Renal cortex interstitium (tissue), 11 donors: ENCODE results near the gene DNAJC5. TPM values are rescaled to one million over a fixed set of nuclear protein-coding genes. Genes with fewer than 3 reads are reported as not detected.
"Not testable (repeated sequence)": the region's sequence is repeated elsewhere in the genome, so short reads cannot be mapped to it uniquely, and the experiment has no call there.

Experiments used
- DNase-seq, 11 donors: peaks; one replicate each; pipeline ENCODE4 v3.0.0-alpha.2; 2013; ENCODE audit warnings: low read depth in 9 of 11, low spot score in 4 of 11; ENCODE audit errors: extremely low read depth in 1 of 11
- polyA plus RNA-seq, 3 donors: library from polyadenylated mRNA; unstranded; fragments of 120-200 nt; gene quantifications; one replicate each; pipeline ENCODE4 v1.2.1, GENCODE V29; 2013; ENCODE audit not compliant: insufficient read length in 3 of 3

DNAJC5 gene
- polyA plus RNA-seq, 3 donors: 26.2 to 33.0 (median 31.4) TPM

DNA sequence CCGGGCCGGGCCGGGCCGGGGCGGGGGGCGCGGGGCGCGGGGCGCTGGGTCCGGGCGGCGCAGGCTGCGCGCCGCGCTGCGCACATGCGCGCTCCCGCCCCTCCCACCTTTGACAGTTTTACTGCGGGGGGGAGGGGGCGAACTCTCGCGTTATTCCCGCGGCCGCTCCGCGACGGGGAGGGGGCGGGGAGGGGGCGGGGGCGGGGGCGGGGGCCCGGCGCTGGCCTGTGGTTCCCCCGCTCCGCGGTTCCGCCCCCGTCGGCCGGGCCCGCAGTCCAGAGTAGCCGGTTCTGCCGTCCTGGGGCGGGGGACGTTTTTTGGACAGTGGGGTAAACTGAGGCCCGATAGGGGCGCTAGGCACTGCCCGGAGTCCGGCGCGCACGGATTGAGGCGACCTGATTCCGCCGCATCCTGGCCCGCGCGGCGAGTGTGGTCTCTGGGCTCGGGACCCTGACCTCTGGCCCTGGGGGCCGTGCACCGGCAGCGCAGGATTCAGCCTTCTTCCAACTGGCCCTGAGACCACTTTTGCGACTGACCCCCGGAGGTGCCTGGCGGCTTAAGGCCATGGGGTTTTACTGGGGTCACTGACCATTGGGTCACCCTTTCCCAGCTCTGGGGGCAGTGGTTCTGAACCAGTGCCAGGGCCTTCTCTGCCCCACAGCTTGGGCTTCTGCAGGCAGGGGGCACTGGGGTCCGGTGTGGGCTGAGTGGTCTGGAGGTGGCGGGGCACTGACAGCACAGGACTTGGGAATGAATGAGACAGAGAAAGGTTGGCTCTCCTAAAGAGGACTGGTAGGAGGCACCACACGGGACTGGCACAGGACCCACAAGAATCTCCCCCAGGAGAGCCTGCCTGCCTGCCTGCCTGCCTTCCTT is 75.2 kb downstream of the DNAJC5 start, which contains the start of gene ZNF512B:
TSS of gene ZNF512B (minus strand) at position 93 of the 876 bp plus-strand sequence. CDS start 1,980 bp downstream, outside the sequence.
- peak in 3 of 11 donors; percentile 46 to 64 (median 63) for DNase-seq

DNA sequence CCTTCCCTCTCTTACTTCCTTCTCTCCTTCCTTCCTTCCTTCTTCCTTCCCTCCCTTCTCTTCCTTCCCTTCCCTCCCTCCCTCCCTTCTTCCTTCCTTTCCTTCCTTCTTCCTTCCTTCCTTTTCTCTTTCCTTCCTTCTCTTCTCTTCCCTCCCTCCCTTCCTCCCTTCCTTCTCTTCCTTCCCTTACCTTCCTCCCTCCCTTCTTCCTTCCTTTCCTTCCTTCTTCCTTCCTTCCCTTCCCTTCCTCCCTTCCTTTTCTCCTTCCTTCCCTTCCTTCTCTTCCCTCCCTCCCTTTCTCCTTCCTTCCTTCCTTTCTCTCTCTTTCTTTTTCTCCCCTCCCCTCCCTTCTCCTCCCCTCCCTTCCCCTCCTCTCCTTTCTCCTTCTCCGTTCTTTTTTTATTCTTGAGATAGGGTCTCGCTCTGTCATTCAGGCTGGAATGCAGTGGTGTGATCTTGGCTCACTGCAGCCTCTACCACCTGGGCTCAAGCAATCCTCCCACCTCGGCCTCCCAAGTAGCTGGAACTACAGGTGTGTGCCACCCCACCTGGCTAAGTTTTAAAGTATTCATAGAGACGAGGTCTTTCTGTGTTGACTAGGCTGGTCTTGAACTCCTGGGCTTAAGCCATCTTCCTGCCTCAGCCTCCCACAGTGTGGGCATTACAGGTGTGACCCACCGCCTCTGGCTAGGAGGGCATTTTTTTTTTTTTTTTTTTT is 75.9 kb downstream of the DNAJC5 start:
- DNase-seq: no peak

DNA sequence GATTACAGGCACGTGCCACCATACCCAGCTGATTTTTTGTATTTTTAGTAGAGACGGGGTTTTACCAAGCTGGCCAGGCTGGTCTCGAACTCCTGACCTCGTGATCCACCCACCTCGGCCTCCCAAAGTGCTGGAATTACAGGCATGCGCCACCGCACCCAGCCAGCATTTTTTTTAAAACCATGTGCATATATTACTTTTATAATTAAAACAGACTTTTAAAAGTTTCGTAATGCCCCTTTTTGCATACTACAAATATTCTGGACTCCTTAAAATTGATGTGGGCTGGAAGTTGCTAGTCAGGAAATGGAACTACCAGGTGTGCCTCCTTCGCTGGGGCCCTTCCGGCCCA is 77.0 kb downstream of the DNAJC5 start:
- DNase-seq: not testable (repeated sequence)

DNA sequence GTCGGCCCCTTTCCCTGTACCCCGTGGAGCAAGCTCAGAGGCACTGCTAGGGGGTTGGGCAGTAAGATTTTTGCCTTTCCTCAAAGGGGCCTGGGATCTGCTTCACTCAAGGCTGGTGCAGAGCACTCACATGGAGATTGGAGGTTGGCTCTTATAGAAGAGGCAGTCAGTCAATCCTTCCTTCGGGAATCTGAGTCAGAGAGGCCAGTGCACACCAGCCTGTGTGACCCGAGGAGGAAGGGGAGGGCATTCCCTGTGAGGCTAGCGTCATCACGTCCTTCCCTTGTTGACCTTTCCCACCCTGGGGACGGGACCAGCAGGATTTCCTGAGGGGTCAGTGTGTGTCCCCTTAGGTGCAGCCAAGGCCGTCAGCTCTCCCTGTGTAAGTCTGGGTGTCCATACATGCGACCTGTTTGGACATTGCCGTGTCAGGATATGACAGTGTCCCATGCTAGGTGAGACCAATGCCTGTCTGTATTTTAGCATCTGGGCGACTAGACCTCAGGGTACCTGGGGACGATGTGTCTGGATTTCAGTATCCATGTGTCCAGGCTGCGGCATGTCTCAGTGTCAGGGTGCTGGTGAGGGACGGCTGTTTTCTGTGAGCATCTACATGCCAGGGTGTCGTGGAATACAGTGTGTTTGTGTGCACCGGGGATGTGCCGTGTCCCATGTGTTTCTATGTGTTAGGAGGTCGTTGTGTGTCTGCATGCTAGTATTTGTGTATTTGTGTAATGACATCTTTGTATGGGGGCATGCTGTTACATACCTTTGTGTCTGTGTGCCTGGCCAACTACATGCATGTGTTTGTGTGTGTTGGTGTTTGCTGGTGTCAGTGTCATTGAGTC is 77.6 kb downstream of the DNAJC5 start:
- DNase-seq: no peak

DNA sequence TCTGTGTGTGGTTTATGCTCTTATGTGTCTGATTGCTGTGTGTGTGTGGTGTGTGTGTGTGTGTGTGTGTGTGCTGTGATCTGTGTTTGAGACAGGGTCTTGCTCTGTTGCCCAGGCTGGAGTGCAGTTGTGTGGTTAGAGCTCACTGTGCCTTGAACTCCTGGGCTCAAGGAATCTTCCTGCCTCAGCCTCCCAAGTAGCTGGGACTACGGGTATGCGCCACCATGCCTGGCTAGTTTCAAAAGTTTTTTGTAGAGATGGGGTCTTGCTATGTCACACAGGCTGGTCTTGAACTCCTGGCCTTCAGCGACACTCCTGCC is 78.2 kb downstream of the DNAJC5 start:
- DNase-seq: no peak

DNA sequence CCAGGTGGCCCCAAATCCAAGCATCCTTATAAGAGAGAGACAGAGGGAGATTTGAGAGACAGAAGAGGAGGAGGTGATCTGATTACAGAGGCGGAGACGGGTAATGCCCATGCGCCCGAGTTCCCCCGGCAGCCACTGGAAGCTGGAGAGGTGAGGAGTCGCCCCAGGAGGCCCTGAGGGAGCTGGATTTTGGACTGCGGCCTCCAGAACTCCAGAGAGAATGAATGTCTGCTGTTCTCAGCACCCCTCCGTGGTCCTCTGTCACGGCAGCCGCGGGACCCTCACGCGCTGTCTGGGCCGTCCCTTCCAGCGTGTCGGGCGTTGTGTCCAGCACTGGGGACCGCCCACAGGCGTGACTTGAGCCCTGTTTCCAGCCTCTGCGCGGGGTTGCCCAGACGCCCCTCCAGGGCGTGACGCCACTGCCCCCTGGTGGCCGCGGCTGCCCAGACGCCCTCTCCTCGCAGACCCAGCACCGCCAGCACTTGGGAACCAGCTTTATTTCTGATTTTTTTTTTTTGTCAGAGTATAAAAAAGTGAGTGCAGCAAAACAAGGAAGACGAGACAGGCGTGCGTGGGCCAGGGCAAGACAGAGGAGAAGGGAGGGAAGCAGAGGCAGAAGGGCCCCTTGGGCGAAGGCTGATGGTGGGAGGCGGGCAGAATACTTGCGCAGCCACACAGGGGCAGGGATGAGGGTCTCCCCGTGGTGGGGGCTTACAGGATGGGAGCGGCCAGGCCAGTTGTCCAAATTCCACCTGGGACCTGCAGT is 78.9 kb downstream of the DNAJC5 start:
- DNase-seq: peak in 9 of 11 donors; percentile 73 to 85 (median 81)

DNA sequence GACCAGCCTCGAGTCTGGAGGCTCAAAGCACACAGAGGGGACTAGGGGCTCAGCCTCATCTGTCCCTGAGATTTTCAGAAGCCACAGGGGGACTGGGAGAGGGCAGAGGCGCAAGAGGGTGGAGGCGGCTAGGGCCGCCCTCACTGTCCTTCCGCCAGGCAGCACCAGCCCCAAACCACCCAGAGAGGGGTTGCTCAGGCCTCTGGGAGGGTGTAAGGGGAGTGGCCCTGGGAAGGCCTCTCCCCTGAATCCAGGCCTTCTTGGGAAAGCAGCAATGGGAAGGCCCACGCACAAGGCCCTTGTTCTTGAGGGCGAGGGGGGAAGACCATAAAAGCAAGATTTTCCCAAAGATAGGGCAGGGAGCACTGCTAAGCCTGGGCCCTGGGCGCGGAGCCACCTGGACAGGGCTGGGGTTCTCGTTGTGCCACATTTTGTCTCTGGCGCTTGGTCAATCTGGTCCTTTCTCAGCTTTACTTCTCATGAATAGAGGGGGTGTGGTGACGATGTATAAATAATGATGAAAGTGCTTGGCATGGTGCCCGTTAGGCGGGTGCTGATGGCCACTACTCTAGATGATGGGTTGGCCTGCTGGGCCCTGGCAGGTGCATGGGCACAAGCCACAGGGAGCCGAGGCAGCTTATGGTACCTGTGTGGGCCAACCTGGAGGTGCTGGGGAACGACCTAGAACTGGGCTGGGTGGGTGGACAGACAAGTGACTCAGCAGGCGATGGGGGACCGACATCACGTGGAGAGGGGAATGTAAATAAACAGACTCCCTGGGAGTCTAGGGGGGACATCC is 79.7 kb downstream of the DNAJC5 start:
- DNase-seq: no peak

DNA sequence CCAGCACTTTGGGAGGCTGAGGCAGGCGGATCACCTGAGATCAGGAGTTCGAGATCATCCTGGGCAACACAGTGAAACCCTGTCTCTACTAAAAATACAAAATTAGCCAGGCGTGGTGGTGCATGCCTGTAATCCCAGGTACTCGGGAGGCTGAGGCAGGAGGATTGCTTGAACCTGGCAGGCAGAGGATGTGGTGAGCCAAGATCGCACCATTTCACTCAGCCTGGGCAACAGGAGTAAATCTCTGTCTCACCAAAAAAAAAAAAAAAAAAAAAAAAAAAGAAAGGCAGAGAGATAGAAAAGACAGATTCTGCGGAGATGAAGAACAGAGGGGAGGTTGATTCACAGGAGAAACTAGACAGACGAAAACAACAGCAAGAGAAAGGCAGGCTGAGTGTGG is 81.6 kb downstream of the DNAJC5 start:
- not testable (repeated sequence) for DNase-seq

DNA sequence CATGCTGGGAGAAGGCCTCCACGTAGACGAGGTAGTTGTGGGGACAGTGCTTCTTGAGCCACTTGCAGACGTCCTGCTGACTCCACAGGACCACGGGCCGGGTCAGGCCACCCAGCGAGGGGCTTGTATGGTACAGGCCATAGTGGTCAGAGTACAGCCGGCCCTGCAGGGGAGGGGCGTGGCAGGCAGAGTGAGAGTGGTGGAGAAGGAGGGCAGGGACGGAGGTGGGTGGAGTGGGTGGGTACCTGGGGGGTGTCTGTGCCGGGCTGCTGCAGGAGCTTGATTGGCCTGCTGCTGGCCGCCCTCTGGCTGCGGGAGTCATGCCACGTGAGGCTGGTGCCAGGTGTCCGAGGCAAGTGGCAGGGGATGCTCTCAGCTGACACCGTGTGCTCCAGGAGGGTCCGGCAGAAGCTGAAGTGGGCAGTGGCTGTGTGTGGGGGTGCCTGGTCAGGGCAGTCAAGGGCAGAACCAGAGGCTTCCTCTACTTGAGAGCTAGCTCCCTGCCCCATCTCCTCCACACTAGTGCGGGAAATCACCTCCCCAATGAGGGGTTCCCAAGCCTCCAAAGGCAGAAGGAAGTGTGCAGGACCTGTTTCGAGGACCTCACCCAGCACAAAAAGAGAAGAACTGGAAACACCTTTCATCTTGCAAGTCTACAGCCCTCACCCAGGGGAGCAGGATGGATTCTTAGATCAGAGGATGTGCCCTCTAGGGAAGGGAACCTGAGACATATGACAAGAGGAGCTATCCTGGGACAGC is 82.2 kb downstream of the DNAJC5 start:
- DNase-seq: no peak

DNA sequence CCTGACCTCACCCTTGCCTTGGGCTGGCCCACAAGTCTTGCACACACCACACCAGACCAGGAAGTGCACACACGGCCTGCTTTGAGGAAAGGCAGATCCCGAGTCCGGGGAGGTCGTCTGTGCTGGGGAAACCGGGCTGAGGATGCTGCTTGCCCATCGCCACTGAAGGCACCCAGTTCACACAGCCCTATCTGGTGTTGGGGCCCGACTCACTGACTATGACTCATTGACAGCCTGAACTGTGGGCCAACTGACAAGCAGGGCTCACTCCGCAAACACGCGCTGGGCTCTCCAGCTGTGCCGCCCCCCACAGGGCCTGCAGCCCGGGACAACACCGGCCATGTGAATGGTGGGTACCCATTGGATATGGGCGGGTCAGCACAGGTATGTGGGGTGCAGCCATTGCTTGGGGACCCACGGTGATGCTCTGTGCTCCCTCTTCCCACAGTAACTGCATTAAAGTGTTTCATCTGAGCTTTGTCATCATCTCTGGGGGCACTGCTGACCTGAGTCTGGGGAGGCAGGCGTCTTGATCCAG is 82.9 kb downstream of the DNAJC5 start:
- no peak for DNase-seq

DNA sequence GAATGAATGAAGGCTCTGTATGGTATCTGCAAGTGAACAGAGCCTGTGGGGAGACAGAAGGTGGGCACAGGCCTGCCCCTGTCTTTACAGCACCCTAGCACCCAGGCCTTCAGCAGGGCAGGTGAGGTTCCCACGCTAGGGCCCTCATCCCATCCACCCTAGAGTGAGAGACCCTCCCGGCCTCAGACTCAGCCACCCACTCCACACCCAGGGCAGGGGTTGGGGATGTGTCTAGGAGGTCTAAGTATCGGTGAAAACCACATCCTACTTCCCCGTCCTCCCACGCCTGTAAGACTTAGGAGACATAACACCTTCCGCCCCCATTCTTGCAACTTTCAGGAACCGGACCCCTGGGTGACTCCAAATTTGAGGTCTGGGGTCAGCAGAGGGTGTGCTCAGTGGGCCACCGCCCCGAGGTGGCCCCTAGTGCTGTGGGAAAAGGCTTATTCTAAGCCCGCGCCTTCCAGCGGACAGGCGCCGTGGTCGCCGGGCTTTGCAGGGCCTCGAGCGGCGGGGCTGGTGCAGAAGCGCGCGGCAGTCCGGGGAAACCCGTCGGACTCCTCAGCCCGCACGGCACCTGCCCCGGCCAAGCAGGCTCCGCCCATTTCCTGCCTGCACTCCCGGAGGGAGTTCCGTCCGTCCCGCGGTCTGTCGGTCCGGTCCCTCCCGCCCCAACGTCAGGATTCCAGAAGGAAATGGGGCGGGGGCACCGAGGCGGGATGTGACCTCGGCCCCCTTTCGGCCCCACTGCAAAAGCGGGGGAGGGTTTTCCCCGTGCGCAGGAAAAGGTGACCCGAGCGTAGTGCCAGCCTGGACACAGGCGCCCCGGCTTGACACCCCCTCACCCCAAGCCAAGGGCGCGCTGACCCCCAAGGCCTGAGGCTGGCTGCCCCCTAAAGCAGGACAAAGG is 83.6 kb downstream of the DNAJC5 start:
- DNase-seq: peak in 1 of 11 donors; percentile 44

DNA sequence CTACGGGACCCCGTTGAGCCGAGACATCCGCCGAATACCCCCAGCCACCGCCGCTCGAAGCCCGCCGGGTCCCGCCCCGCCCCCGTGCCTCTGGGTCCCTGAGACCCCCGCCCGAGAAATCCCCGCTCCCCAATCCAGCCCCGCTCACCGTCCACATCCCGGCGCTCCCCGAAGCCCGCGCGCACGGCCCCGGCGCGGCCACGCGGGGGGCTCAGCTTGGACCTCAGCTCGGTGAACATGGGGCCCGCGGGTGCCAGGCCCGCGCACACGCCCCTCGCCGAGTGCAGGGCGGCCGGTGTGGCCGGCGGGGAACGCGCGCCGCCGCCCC is 84.3 kb downstream of the DNAJC5 start:
- DNase-seq: no peak

DNA sequence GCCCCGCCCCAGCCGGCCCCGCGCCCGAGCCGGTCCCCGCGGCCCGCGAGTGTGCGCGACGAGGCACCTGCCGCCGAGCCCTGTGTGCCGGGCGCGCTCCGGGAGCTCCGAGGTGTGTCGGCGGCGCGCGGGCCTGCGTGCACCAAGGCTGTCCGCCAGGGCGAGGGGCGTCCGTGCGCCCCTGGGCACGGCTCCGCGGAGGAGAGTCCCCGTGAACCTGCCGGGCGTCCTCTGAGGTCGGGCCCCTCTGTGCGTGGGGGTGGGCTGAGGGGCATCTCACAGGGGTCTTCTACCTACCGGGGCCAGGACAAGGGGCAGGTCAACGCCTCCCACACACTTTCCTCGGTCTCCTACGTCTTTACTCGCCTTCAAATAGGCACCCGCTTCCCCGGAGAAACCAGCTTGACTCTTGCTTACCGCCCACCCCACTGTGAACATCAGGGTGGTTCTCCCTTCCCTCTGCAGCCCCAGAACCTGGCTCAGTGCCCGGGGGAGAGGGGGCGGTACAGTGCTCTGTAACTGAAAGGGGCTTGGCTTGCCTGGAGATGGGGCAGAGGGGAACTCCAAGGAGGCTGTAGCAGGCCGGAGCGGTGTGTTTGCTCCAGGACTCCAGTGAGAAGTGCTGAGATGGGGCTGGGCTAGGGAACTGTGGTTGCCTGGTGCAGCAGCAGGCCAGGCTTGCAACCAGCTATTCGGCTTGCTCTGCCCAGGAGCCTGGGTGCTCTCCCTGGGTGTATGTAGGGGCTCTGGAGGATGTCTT is 84.8 kb downstream of the DNAJC5 start, which contains the start of gene SAMD10:
TSS of gene SAMD10 (minus strand) at position 86 of the 760 bp plus-strand sequence. CDS start 175 bp downstream, outside the sequence.
- DNase-seq: peak in 1 of 11 donors; percentile 71

DNA sequence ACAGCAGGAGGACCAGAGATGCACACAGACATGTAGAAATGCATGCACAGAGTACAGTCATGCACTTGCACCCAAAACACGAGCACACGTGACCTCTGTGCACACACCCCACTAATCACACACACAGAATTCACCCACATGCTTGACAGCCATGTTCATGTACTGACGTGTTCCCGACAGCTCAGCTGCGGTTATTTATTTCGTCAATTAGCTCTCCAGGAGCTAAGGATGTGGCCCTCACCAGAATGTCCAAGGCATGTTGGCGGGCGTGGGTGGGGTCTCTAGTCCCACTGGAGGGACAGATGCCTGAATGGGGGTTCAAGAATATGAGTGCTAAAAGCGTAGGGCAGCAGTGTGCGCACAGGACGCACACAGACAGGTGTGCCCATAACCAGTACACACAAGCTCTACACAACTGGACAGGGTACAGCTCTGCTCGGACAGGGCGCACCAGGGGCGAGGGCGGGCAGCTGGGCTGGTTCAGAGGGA is 85.4 kb downstream of the DNAJC5 start:
- DNase-seq: no peak
